Ovary (tissue), 3 donors: ENCODE results near the gene SUV39H1.

Experiments
- CTCF ChIP-seq, 3 donors: fragments of 450-650 bp in 2 of 3; fragments of 200-600 bp in 1 of 3; IDR thresholded peaks; one replicate each; pipeline versions ENCODE4 v1.5.1 to v1.8.0; 2016 to 2022; ENCODE audit warnings: antibody characterized with exemption in 3 of 3, mild to moderate bottlenecking in 1 of 3
- EP300 ChIP-seq: sonication (generic); formaldehyde crosslinking; IDR thresholded peaks from one replicate; pipeline ENCODE4 v1.6.1; 2017; ENCODE audit warnings: antibody characterized with exemption
- donor health status: DM: no; HTN: no; CAD: no.

GRCh38 chrX:48719958-48720357 is 23.4 kb downstream of the SUV39H1 start:
- TF ChIP-seq EP300, result no peak
- TF ChIP-seq CTCF (IDR thresholded peaks at IDR 0.05), result no peak
